Stimulated activated CD4-positive, alpha-beta T cell treated with anti-CD3 and anti-CD28 coated beads, Interleukin-1b, Interleukin-23, amount 100 ng/mL, for 24 hours (primary cell): ENCODE data around the gene BHLHE23.

Experiments
- DNase-seq, 4 experiments: peaks; one replicate each; pipeline ENCODE4 v3.0.0-alpha.2; 2020; ENCODE audit warnings: low read depth in 4 of 4, low spot score in 1 of 4

Gene BHLHE23

DNA sequence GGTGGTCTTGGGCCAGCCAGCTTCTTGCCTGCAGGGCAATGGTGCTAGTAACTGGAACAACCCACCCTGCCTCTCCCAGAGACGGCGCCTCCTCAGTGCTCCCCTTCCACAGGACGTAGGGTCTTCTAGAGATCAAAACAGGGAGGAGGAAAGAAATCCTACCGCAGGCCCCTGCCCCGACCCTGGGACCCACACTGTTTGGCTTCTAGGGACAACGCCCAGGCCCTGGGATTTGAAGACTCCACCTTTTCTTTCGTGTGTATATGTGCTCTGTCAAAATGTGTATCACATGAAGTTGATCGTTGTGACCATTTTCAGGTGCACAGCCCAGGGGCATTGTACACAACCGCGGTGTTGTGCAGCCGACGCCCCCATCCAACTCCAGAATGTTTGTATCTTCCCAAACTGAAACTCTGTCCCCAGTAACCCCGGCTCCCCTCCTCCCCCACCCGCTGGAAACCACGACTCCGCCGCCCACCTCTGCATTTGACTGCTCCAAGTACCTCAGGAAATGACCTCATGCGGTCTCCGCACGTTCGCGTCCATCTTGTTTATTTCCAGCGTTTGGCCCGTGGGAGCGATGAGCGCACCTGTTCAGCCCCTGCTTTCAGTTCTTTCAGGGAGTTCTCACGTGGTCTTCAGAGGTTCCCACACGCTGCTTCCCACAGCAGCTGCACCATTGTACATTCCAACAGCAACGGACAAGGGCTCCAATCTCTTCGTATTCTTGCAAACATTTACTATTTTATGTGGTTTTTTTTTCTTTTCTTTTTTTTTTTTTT, 3.4 kb upstream of the BHLHE23 start:
- DNase-seq: peak; percentile 26 to 50 (median 38)

DNA sequence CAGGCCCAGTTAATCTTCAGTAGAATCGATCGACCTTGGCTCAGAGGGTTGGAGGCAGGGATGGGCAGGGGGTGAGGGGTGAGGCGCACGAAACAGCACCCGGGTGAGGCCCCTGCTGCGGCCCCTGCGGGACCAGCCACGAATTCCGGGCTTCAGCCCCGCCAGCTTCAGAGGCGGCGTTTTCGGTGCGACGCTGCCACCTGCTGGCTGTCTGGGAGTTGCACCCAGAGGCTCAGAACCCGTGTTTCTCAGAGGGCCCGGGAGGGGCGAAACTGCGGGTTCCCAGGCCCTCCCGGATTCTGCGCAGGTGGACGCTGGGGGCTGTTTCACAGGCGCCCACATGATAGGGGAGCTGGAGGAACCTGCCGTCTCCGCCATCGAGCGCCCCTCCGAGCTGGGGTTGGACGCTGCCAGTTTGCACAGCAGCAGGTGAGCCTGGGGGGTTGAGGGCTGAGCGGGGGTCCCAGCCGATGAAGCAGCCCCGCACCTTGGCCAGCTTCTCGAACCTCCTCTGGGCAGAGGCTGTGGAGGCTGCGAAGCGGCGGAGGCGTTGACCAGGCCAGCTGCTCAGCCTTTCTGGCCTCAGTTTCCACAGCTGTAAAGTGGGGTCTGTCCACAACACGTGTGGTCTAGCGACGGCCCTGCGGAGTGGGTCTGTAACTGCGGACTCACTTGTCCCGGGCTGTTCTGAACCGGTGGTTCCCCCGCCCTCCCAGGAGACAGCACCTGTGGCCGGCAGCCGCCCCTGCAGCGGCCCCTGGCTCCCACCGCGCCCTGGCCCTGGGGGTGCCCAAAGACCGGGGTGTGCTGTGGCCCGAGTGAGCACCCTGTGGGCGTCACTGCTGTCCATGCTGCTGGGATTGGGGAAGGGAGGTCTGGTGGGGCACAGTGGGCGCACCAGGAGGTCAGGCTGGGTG, 2.5 kb upstream of the BHLHE23 start:
- DNase-seq: peak; percentile 53 to 80 (median 75)

GRCh38 chr20:63008541-63009044, 1.8 kb upstream of the BHLHE23 start:
- DNase-seq: no peak

DNA sequence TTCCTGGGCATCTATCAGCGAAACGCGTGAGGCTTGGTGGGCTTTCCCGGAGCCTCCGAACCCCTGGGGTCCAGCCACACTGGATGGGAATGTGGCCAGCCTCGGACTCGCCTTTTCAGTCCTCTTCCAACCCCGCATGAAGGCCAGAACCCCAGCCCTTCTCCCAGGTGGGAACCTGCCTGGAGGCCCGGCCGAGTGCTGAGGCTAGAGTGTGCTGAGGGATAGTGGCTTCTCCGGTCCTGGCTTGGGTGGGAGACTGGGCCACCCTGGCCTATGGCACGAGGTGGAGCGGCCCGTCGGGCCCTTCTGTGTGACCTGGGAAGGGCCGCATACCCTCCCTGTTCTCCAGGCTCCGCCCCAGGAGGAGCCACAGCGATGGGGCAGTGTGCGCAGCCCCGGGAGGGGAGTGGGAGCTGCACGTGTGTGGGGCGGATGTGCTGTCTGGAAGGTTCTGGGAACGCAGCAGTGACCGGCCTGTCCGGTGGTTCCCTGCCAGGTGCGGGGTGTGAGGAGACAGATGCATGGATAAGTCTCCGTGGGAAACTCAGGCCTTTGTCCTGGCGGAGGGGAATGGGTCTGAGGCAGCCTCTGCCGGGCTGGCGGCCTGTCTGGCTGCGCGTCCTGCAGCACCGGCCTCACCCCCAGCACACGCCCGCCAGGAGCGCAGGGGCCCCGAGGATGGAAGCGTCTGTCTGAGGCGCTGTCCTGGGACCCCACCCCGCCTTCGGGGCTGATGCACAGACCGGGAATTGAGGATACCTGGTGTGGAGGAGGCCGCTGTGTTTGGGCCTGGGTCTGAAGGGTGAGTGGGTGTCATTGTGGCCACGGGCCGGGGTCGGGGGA, 1.1 kb upstream of the BHLHE23 start:
- no peak for DNase-seq

DNA sequence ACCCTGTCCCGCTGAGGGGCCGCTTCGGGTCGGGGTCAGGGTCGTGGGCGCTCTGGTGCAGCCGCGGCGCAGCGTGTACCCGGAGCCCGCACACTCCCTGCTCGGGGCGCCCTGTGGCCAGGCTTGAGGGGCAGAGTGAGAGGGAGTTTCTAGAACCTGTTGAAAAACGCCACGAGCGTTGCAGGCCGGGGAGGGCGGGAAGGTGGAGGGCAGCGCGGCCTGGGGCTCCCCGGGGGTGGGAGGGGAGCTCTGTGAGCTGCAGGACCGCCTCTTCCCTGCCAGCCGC, 539 bp upstream of the BHLHE23 start:
- DNase-seq: no peak

DNA sequence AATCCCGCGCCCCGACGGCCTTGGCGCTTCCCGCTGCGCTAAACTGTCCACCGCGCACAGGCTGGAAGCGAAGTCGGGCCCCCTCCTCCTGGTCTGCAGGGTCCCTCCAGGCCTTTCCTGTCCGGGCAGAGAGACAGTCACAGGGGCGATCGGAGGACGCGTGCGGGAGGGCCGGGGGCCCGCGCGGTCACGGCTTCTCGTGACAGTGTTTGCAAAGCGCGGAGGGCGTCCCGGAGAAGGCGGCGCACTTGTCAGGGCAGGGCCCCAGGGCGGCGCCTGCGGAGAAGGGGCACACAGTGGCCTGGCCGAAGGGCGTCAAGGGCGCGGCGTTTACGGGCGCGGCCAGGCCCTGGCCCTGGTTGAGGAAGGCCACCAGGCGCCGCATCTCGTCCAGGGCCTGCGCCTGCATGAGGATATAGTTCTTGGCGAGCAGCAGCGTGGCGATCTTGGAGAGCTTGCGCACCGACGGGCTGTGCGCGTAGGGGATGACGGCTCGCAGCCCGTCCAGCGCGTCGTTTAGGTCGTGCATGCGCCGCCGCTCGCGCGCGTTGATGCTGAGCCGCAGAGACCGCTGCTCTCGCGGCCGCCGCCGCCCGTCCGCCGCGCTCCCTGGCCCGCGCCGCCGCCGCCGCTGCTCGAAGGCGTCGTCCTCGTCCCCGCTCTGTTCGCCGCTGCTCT, 763 bp downstream of the BHLHE23 start:
- no peak for DNase-seq

- DNase-seq: no peak
Measured at GRCh38 chr20:63005365-63005861, 1.4 kb downstream of the BHLHE23 start.

DNA sequence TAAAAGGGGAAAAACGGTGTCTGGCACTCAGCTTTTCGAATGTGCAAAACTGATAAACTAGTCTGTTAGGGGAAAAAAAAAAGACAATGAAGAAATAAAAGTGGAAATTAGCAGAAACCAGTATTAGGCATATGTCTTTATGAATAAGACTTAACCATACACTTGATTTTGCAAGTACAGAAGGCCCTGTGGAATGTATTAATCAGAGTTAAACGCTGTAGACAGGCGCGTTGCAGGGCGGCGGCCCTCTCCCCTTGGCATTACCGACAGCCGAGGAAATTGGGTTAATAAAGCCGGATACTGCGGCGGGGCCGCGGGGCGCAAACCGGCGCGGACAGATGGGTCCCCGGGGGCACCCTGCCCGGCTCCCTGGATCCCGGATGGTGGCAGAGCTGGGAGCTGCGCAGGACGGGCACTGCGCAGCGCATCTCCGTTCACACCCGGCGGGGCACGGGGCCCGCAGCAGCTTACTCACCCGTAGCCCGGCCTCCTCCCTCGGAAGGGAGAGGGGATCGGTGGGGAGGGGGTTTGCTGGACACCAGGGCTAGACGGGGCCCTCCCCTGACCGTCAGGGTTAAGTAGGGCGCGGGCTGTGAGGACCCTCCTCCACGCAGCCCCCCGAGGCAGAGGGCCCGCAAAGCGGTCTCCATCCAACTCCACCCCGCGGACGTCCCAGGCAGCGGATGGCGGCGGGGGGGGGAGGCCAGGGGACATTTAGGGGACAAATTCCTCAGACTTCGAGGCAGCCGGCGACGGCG, 2.0 kb downstream of the BHLHE23 start:
- no peak for DNase-seq

DNA sequence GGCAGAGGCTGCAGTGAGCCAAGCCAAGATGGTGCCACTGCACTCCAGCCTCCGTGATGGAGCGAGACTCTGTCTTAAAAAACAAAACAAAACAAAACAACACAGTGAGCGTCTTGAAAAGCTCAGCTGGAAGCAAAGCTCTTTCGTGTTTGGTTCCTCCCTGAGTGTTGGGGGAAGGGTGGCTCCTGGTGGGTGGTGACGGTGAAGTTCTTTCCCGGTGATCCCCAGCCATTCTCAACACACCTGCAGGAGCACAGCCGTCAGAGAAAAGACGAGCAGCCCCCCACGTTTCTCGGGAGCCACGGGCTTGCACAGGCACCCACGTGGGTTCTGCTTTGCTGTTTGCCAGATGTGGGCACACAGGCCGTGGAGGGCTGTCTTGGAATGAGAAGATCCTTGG, 3.2 kb downstream of the BHLHE23 start:
- DNase-seq: no peak

GRCh38 chr20:63002511-63002910, 4.3 kb downstream of the BHLHE23 start:
- no peak for DNase-seq

GRCh38 chr20:63000958-63001357, 5.8 kb downstream of the BHLHE23 start:
- DNase-seq: no peak

- no peak for DNase-seq
Measured at GRCh38 chr20:63000036-63000435, 6.7 kb downstream of the BHLHE23 start.

GRCh38 chr20:62999580-62999979, 7.2 kb downstream of the BHLHE23 start:
- DNase-seq: no peak

- DNase-seq: no peak
Measured at GRCh38 chr20:62998449-62998848, 8.3 kb downstream of the BHLHE23 start.

DNA sequence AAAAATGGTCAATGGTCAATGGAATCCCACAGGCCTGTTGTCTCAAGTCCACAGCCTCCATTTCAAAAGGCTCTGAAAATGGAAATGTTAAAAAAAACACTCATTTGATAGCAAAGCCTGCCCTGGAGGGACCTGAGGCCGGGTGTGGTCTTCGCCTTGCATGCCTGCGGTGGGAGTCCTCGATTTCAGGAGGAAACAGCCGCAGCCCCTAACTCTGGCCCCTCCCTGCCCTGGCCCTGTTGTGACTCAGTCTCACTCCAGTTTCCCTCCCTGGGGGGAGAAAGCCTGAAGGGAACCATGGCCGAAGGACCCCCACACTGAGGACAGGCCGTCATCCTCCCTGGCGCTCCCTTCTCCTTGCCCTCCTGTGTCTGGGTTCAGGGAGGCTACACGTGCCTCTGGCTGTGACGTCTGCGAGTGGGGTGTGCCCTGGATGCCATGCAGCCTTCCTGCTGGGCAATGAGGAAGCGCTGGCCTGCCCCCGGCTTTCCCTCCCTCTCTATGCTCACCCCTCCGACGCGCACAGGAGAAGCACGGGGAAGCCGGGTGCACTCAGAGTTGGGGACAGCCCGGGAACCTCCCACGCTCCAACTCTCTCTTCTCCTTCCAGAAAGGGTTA, 9.2 kb downstream of the BHLHE23 start:
- no peak for DNase-seq

DNA sequence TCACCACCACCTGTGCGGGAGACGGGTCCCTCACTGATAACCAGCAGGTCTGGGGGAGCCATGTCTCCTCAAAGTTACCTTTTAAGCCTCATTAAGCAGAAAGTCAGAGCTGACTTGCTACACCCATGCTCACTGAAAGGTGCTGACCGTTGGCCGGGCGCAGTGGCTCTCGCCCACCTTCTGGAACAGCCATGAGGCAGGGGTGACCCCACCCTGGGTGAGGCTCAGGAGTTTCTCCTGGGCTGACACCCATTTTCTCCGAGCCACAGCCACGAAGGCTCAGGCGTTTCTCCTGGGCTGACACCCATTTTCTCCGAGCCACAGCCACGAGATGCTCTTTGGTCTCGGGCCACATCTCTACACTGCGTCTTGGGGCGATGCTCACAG, 10.2 kb downstream of the BHLHE23 start:
- DNase-seq: no peak

DNA sequence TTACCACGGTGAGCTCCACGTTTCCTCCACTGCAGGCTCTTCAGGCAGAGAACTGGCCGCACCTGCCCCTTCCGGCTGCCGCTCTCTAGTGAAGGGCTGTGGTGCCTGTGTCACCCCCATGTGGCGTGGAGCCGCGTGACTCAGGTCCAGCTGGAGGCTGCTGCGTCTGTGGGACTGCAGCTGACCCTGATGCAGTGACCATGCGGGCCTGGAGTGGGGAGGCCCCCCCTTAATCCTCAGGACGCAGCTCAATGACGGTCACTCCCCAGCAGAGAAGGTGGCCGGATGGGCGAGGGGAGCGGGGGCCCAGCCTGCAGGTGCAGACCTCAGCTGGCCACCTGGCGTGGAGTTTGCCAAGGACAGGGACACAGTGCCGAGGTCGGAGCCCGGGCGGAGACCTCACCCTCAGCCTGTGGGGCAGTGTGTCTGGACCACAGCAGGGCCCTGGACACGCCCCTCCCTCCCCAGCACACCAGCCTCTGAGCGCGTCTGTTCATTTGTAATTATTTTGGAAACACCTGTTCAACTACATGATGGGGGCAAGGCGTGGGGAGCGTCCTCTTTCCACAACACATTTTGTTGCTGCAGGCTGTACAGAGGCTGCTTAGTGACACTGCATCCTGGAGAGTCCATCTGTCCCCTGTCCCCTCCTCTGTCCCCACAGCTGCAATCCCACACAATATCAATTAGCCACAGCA, 10.7 kb downstream of the BHLHE23 start:
- DNase-seq: no peak

GRCh38 chr20:62995481-62995880, 11.3 kb downstream of the BHLHE23 start:
- DNase-seq: no peak

- DNase-seq: no peak
Measured at GRCh38 chr20:62994869-62995281, 11.9 kb downstream of the BHLHE23 start.
